HepG2 (cell line): Measurements from ENCODE around the gene C5orf58.

ENCODE experiments used
- CHD2 ChIP-seq: IDR thresholded peaks from 2 replicates; pipeline ENCODE4 v1.6.1; 2011; ENCODE audit warnings: low read depth, low read length, improper control_type of control experiment
- CTCF ChIP-seq: sonication (generic); formaldehyde crosslinking; IDR thresholded peaks from 2 replicates; pipeline ENCODE4 v1.5.0; 2020; ENCODE audit warnings: mild to moderate bottlenecking, missing genetic modification reagents, moderate library complexity
- MTERF4 ChIP-seq: sonication (generic); formaldehyde crosslinking; IDR thresholded peaks from 2 replicates; pipeline ENCODE4 v1.8.0; 2023; ENCODE audit warnings: mild to moderate bottlenecking, missing genetic modification reagents
- POLR2A ChIP-seq, 2 experiments: IDR thresholded peaks; 2 replicates each; pipeline ENCODE4 v1.6.1; 2011; ENCODE audit warnings: low read depth in 2 of 2, low read length in 2 of 2, mild to moderate bottlenecking in 1 of 2, moderate library complexity in 1 of 2; ENCODE audit not compliant: insufficient read depth in 1 of 2
- RNF219 ChIP-seq: sonication (generic); formaldehyde crosslinking; IDR thresholded peaks from 2 replicates; pipeline ENCODE4 v1.5.0; 2020; ENCODE audit warnings: mild to moderate bottlenecking, missing genetic modification reagents
- TAF1 ChIP-seq: sonication (generic); formaldehyde crosslinking; IDR thresholded peaks from 2 replicates; pipeline ENCODE4 v1.4.0; 2020; ENCODE audit warnings: missing genetic modification reagents
- ZNF3 ChIP-seq: IDR thresholded peaks from 2 replicates; pipeline ENCODE4 v1.7.0; 2017; ENCODE audit warnings: inconsistent platforms
- ZNF556 ChIP-seq: sonication (generic); formaldehyde crosslinking; IDR thresholded peaks from 2 replicates; pipeline ENCODE4 v1.4.0; 2020; ENCODE audit warnings: mild to moderate bottlenecking, missing genetic modification reagents, borderline replicate concordance
- TF ChIP-seq, protein P1 (sequence below): sonication (generic); formaldehyde crosslinking; IDR thresholded peaks from 2 replicates; pipeline ENCODE4 v1.4.0; 2020; ENCODE audit warnings: mild to moderate bottlenecking, missing genetic modification reagents
- TF ChIP-seq, protein P2 (sequence below): sonication (generic); formaldehyde crosslinking; IDR thresholded peaks from 2 replicates; pipeline ENCODE4 v1.8.1; 2023; ENCODE audit warnings: mild to moderate bottlenecking, inconsistent platforms, moderate library complexity, missing genetic modification reagents, borderline replicate concordance

- TF ChIP-seq MTERF4 (CRISPR knock-in tag), result no peak
- TF ChIP-seq, protein P1, sequence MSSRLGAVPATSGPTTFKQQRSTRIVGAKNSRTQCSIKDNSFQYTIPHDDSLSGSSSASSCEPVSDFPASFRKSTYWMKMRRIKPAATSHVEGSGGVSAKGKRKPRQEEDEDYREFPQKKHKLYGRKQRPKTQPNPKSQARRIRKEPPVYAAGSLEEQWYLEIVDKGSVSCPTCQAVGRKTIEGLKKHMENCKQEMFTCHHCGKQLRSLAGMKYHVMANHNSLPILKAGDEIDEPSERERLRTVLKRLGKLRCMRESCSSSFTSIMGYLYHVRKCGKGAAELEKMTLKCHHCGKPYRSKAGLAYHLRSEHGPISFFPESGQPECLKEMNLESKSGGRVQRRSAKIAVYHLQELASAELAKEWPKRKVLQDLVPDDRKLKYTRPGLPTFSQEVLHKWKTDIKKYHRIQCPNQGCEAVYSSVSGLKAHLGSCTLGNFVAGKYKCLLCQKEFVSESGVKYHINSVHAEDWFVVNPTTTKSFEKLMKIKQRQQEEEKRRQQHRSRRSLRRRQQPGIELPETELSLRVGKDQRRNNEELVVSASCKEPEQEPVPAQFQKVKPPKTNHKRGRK, result no peak
- no peak for TF ChIP-seq RNF219 (CRISPR knock-in tag)
- no peak for TF ChIP-seq CTCF
- TF ChIP-seq POLR2A (IDR thresholded peaks at IDR 0.05; ENCODE audit: insufficient read depth in 1 of 2, low read depth in 2 of 2, low read length in 2 of 2), result no peak
- no peak for TF ChIP-seq TAF1
- TF ChIP-seq CHD2, result no peak
- no peak for TF ChIP-seq ZNF556 (CRISPR knock-in tag)
- TF ChIP-seq, protein P2, sequence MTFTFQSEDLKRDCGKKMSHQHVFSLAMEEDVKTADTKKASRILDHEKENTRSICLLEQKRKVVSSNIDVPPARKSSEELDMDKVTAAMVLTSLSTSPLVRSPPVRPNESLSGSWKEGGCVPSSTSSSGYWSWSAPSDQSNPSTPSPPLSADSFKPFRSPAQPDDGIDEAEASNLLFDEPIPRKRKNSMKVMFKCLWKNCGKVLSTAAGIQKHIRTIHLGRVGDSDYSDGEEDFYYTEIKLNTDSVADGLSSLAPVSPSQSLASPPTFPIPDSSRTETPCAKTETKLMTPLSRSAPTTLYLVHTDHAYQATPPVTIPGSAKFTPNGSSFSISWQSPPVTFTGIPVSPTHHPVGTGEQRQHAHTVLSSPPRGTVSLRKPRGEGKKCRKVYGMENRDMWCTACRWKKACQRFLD (CRISPR knock-in tag), result no peak
- TF ChIP-seq ZNF3 (CRISPR knock-in tag), result no peak
Observed at GRCh38 chr5:170200876-170201275, 31.9 kb upstream of the C5orf58 start.
